Fibroblast of peridontal ligament (primary cell): ENCODE results near the gene LIX1.
"Not testable (repeated sequence)": the region's sequence is repeated elsewhere in the genome, so short reads cannot be mapped to it uniquely, and the experiment has no call there.

Source experiments
- DNase-seq: peaks from one replicate; pipeline ENCODE4 v3.0.0-alpha.2; 2010; ENCODE audit errors: extremely low read depth

Gene LIX1

DNA sequence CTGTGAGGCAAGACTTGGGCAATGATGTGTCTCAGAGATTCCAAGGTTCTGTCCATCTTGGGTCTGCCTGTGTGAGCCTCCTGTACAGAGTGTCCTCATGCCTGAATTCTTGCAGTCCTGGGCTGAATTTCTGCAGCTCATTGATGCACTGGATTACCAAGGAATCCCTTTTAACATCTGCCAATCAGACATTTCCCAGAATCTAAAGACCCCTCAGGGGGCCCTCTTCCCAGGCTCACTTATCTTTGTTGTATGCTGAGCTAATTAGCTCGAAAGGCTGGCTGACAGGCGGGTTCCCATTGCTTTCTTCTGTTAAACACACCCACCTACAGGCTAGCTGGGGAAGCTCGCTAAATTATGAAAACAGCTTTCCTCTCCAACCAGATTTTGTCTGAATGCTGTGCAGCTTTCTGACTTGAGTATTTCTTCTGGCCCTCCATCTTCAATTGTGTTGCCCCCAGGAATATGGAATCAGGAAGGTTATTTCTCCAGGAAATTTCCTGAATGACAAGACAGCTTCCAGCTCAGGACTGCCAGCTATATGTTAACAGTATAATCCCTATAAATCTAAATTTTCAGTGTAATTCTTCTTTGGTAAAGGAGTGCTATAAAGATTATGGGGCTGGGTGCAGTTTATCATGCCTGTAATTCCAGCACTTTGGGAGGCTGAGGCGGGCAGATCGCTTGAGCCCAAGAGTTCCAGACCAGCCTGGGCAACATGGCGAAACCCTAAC, at the start of gene LIX1:
LIX1 (minus strand) TSS at position 91 of the 734 bp plus-strand sequence; CDS start at position 56, 35 bp downstream.
- peak; percentile 51 for DNase-seq

DNA sequence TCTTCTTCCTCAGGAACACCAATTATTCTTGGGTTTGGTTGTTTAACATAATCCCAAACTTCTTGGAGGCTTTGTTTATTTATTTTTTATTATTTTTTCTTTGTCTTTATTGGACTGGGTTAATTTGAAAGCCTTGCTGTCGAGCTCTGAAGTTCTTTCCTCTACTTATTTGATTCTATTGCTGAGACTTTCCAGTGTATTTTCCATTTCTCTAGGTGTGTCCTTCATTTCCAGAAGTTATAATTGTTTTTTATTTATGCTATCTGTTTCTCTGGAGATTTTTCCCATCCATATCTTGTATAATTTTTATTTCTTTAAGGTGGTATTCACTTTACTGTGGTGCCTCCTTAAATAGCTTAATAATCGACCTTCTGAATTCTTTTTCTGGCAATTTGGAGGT, 49.5 kb upstream of the LIX1 start:
- no peak for DNase-seq

DNA sequence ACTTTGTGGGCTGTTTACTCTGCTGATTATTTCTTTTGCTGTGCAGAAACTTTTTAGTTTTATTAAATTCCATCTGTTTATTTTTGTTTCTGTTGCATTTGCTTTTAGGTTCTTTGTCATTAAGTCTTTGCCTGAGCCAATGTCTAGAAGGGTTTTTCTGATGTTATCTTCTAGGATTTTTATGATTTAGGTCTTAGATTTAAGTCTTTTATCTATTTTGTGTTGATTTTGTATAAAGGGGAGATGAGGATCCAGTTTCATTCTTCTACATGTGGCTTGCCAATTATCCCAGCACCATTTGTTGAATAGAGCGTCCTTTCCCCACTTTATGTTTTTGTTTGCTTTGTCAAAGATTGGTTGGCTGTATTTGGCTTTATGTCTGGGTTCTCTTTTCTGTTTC, 47.1 kb upstream of the LIX1 start:
- not testable (repeated sequence) for DNase-seq

DNA sequence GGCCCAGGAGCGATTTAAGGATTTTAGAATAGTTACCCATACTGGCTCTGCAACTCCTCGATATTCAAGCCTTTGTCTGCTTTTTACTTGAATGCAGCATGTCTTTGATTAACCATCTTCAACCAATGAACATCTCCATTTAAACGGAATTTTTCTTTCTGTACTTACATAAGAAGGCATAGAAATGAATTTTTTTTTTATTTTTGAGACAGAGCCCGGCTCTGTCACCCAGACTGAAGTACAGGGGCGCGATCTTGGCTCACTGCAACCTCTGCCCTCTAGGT, 41.5 kb upstream of the LIX1 start:
- no peak for DNase-seq

DNA sequence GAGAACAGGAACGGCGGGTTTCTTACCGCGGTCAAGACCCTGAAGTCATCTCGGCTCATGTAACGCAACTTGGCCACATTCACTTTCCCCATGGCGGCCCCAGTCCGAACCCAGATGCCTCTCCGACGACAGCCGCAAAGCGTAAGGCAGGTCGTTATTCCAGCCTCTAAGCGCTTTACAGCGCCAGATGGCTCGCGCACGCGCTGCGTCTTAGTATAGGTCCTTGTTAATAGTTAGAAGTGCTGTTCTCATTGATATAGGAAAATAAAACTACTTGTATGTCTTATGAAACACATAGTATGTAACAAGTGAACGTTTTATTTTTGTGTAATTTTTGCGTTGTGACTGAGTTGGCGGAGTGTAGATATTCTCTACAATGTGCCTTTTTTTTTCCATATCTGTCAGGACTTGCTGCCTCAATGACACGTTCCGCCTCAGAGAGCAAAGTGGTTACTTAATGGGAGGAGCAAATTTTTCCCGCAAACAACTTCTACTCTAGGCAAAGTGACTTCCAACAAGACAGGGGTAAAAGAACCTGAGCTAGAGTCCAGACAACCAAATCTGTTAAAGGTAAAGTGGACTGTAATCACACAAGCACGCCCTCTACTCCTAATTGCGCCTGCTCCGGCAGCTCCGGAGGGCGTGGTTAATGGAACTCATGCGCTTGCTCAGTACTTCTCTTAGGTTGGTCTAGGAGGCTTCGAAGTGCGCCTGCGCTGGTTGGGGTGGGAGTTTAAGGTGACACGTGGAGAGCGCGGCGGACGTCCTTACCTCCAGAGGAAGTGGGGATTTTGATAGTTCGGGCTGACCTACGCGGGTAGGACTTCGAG, 40.9 kb upstream of the LIX1 start, which contains the start of gene RIOK2:
RIOK2 (minus strand) TSS at position 148 of the 830 bp plus-strand sequence; CDS start at position 92, 56 bp downstream.
- DNase-seq: peak; percentile 96

DNA sequence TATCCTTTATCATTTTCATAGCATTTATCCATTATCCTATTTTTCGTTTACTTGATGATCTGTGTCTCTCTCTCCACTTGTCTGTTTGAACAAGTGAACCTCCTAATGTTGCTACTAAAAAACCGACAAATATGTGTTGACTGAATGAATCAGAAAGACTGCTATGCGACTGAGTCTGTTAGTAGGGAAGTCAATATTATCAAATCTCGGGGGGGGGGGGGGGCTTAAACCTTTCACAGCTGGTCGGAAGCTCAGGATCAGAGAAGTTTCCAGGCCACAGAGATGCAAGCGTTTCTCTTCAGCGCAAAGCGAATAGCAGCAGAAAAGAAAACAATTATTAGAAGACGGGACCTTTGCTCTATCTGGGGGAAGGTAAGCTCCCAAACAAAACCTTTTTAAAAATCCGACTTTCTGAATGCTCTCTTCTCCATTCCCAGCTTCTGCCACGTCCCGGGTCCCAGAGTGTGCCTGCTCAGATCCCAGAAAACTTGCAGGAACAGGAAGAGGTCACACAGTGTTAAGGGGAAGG, 40.2 kb upstream of the LIX1 start:
- DNase-seq: no peak

DNA sequence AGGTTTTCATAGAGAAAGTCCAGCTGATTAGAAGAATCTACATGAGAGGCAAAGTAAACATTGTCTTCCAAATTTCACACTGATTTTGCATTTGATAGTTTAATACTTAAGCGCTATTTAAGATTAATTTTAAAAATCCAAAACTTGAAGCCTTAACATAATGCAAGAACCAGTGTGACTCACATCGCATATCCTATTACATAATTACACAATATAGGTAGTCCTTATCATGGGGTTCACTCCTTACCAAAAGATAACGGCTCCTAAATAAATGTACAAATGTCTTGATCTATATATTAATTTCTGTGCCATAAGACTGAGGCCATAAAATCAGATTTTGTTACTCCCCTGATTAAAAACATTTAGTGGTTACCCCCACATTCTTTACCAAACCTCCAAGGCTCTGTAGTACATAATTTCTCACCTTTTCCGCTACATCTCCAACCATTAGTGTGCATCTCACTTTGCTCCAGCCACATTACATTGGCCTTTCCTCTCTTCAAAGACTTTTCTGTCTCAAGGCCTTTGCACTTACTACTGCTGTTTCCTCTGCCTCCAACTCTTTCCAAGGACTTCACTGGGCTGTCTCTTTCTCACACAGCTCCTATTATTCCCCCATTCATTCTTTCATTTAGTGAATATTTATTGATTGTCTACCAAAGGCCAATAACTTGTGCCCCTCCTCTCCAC, 39.6 kb upstream of the LIX1 start:
- peak; percentile 31 for DNase-seq

DNA sequence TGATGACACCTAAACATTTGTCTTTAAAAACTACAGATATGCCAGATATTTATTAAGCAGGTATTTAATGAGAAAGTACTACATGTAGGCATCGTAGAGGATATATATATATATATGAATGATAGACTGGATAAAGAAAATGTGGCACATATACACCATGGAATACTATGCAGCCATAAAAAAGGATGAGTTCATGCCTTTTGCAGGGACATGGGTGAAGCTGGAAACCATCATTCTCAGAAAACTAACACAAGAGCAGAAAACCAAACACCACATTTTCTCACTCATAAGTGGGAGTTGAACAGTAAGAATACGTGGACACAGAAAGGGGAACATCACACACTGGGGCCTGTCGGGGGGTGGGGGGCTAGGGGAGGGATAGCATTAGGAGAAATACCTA, 37.0 kb upstream of the LIX1 start:
- not testable (repeated sequence) for DNase-seq

DNA sequence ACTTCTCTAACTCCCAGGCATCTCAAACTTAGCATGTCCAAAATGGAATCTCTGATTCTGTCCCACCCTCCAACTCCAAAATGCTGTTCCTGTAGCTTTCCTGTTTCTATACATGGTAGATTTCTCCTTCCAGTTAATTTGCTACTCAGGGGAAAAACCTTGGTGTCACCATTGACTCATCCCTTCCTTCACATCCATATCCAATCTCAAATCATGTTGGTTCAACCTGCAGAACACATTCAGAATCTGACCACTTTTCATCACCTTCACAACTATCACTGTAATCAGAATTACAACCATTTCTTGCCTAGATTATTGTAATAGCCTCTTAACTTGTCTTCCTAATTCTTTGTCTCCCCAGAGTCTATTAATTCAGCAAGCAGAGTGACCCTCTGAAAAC, 29.8 kb upstream of the LIX1 start:
- no peak for DNase-seq

DNA sequence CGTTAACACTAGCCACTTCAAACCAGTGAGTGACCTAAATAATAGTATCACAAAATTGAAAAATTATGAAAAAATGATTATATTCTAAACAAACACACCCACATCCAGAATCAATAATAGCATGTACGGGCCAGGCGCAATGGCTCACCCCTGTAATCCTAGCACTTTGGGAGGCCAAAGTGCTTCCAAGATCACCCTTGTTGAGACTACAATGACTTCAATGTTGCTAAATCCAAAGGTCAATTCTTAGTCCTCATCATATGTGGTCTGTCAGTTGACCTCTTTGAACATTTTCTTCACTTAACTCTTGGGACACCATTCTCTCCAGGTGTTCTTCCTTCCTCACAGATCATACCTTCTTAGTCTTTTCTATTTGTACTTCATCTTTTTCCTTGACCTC, 29.3 kb upstream of the LIX1 start:
- DNase-seq: no peak

DNA sequence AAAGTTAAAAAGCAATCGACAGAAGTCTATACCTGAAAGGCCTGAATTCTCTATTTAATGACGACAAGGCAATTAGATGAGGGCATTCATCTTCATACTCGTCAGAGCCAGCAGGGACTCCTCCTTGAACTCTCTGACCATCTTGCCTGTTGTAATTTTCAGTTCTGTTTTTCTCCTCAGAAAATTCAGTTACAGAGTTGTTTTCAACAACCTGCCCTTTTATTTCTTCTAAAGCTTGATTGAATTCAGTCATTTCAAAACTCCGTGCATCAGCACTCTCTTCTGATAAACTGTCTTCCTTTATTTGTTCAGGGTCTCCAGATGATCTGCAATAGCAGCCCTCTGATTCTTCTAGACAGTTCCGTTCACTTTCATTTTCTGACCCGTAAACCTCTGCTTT, 25.0 kb upstream of the LIX1 start:
- DNase-seq: no peak

DNA sequence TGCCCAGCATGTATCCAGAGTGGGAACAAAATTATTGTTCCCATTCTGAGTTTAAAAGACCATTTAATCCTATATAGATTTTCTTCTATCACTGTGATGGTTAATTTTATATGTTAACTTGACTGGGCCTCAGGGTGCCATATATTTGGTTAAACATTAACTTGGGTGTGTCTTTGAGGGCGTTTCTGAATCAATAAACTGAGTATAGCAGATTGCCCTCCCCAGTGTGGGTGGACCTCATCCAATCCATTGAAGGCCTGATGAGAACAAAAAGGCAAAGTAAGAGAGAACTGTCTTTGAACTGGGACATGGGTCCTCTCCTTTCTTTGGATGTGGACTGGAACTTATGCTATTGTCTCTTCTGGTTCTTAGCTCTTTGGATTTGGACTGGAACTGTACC, 23.3 kb upstream of the LIX1 start:
- no peak for DNase-seq

DNA sequence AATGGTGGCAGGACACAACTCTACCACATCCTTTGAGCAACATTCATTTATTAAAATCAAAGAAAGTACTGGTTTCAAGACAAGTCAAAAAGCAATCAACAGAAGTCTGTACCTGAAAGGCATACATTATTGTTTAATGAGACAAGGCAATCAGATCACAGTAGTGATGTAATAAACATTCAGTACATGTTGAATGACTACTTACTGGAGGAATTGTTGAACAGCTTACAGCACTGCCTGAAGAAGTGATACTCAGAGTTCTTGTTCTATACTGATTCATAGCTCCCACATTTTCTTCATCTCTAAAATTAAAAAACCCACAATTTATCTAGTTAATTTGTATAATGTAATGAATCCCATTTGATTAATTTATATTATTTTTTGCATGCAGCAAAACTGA, 22.4 kb upstream of the LIX1 start:
- no peak for DNase-seq

DNA sequence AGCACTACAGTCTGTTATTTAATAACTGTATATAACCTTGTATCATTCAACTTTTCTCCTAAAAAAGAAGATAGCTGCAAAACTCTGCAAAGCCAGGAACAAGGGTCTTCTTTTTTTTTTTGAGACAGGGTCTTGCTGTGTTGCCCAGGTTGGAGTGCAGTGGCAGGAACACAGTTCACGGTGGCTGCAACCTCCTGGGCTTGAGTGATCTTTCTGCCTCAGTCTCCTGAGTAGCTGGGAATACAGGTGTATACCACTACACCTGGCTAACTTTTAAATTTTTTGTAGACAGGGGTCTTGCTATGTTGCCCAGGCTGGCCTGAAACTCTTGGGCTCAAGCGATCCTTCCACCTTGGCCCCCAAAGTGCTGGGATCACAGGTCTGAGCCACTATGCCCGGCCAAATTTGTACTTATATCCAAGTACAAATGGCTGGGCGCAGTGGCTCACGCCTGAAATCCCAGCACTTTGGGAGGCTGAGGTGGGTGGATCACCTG, 21.4 kb upstream of the LIX1 start:
- no peak for DNase-seq

DNA sequence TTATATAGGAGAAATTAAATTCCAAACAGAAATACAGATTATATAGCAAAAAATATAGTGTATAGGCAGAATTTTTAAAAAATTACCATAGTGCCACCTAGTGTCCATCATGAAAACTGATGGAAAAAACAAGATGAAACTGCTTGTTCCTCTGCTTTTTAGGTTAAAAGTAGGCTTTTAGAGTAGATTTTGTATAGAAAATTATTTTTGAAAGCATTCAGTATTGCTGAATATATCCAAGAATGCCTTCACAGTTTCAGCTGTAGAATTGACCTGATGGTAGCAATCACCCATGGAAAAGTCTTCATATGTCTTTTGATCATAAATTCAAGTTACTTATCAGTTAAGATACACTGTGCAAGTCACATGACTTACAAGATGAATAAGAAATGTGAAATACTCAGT, 21.0 kb upstream of the LIX1 start:
- peak; percentile 60 for DNase-seq

DNA sequence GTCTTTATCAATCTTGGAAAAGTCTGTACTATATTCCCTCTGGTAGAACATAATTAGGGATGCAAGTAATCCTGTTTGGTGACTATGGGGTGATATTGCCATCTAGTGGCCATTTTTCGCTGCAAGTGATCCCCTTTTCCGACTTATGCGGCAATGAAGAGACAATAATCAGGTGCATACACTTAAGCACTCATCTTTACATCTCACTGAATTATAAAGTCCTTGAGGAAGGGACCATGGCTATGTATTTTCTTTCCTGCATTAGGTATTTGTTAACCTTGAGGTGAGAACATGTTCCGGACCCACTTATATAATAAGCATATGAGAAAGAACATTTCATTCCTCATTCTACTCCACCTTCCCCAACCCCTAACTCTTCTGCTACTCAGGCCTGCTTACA, 19.6 kb upstream of the LIX1 start:
- DNase-seq: peak; percentile 91

DNA sequence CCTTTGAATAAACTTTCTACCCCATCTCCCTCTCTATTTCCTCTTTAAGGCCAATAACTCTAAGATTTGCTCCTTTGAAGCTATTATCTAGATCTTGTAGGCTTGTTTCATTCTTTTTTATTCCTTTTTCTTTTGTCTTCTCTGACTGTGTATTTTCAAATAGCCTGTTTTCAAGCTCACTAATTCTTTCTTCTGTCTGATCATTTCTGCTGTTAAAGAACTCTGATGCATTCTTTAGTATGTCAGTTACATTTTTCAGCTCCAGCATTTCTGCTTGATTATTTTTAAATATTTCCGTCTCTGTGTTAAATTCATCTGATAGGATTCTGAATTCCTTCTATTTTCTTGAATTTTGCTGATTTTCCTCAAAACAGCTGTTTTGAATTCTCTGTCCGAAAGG, 15.3 kb upstream of the LIX1 start:
- no peak for DNase-seq

DNA sequence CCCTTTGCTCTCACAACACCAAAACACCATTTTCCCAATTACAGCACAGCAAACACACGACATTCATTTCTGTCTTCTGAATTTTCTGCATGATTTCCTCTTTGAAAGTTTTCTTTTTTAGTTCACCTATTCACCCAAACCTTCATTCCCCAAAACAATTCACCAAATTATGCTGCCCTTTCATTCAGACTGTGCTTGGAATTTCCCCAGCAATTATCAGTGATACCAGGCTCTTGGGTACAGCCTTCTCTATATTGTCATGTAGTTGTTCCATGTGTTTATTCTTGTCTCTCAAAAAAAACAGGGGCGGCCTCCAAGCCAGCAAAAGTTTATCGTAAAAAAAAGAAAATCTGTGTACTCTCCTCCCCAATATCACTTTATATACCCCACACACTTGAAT, 9.0 kb upstream of the LIX1 start:
- DNase-seq: no peak

DNA sequence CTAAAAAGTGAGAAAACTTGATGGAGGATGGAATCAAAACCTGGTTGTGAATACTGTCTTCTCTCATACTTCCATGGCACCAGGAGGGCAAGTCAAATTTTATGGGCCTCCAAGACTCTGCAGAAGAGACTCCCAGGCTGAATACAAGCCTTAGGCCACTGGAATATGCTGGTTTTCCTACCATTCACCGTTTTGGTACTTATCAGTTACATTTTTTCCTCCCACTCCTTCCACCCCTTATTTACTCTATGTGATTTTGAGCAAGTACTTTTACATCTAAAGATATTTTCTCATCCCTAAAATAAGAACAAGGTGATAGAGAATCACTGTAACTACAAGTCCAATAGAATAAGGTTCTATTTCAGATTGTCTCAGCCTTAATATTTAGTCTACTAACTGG, 8.0 kb upstream of the LIX1 start:
- DNase-seq: no peak

DNA sequence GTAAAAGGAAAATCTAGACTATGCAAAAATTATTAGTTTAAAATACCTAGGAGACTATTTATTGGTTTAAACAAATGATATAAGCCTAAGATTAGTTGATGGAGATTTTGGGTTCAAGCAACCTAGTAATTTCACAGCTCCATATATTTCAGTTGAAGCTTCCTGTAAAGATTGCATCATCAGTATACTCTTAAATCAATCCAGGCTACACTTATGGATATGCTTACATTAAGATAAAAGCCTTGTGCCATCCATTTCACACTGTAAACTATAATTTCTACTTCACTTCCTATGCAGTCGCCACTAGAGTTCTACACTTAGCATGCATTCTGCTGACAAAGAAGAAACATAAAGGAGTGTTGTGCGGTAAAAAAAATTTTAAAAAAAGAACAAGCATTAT, 7.3 kb upstream of the LIX1 start:
- DNase-seq: no peak

DNA sequence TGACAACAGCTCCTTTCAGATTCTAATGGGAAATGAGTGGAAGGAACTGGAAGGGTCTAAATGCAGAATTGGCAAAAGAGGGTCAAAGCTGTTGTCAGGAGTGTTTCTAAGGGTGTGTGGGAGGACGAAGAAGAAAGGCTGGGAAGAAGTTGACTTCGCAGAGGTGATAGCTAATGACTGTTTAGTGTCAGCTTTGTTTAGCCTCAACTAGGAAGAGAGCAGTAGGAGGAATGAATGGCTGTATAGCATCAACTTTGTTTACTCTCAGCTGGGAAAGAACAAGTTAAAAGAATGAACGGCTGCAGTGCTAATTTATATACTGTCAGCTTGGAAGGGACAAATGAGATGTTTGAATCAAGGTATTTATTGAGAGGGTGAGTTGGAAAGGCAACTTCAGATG, 5.9 kb upstream of the LIX1 start:
- DNase-seq: no peak

DNA sequence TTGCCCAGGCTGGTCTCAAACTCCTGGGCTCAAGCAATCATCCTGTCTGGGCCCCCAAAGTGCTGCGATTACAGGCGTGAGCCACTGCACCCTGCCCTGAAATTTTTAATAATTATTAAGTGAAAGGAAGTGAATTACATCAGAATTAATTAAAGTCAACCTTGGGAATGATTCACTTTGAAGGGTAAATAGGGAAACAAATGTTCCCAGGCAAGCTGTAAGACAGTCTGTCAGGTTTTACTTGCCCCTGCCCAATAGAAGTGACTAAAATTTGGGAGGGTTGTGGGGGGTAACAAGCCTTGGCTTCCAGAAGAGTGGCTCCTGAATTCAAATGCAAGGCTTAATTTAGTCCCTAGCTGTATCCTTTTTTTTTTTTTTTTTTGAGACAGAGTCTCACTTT, 1.3 kb upstream of the LIX1 start:
- no peak for DNase-seq
